BJ (cell line): Measurements from ENCODE around the gene CCL22. TPM values are rescaled to one million over a fixed set of nuclear protein-coding genes. Genes with fewer than 3 reads are reported as not detected.

ENCODE experiments used
- CTCF ChIA-PET: fragments of 350-600 bp; formaldehyde crosslinking; extraction: SDS; loops from one replicate; lab custom pipeline; 2021; ENCODE audit warnings: antibody characterized with exemption, inconsistent platforms; lab: Yijun Ruan, JAX
- POLR2A ChIA-PET: fragments of 300-600 bp; sonication (Branson Sonifier 250); formaldehyde crosslinking; extraction: SDS; loops from one replicate; lab custom pipeline; 2021; ENCODE audit warnings: antibody characterized with exemption; lab: Charles Lee
- DNase-seq: peaks from one replicate; pipeline ENCODE4 v3.0.0-alpha.2; 2011; ENCODE audit warnings: low read depth
- H3K27me3 ChIP-seq: 2 replicates; pipeline ENCODE4 v1.6.0; 2011; ENCODE audit warnings: low read length; ENCODE audit not compliant: control insufficient read depth, insufficient read depth
- H3K36me3 ChIP-seq: 2 replicates; pipeline ENCODE4 v1.5.1; 2011; ENCODE audit warnings: low read length; ENCODE audit not compliant: control insufficient read depth, insufficient read depth
- H3K4me3 ChIP-seq: 2 replicates; pipeline ENCODE4 v1.5.1; 2011; ENCODE audit warnings: low read depth, mild to moderate bottlenecking, control low read depth, low read length
- polyA plus RNA-seq: library from polyadenylated mRNA; depleted of rRNA; stranded (reverse); fragments of >200 nt; gene quantifications from 2 replicates; pipeline ENCODE4 v1.2.3, GENCODE V29; 2011
- TF ChIP-seq, protein P1 (sequence below): IDR thresholded peaks from 2 replicates; pipeline ENCODE4 v1.5.1; 2011; ENCODE audit warnings: low read depth, mild to moderate bottlenecking, control low read depth, inconsistent platforms, low read length, moderate library complexity; ENCODE audit not compliant: insufficient read depth

Gene CCL22
- polyA plus RNA-seq, 1 experiment: not detected

GRCh38 chr16:57355898-57356414 is 2.6 kb upstream of the CCL22 start:
- CTCF ChIA-PET: no interaction called here

GRCh38 chr16:57356547-57356946 is 2.0 kb upstream of the CCL22 start:
- POLR2A ChIA-PET: no interaction called here
- H3K27me3 ChIP-seq: peaks cover 21% of the 10 kb centered on the region
- CTCF ChIA-PET: no interaction called here

More at GRCh38 chr16:57355898-57356414, 2.6 kb upstream of the CCL22 start:
- Histone ChIP-seq H3K36me3 (no peaks in the 10 kb centered on the region), H3K4me3 (no peak overlapping the region), H3K27me3 (peaks cover 18% of the 10 kb centered on the region)
- POLR2A ChIA-PET: no interaction called here
- no peak for DNase-seq
- TF ChIP-seq, protein P1, sequence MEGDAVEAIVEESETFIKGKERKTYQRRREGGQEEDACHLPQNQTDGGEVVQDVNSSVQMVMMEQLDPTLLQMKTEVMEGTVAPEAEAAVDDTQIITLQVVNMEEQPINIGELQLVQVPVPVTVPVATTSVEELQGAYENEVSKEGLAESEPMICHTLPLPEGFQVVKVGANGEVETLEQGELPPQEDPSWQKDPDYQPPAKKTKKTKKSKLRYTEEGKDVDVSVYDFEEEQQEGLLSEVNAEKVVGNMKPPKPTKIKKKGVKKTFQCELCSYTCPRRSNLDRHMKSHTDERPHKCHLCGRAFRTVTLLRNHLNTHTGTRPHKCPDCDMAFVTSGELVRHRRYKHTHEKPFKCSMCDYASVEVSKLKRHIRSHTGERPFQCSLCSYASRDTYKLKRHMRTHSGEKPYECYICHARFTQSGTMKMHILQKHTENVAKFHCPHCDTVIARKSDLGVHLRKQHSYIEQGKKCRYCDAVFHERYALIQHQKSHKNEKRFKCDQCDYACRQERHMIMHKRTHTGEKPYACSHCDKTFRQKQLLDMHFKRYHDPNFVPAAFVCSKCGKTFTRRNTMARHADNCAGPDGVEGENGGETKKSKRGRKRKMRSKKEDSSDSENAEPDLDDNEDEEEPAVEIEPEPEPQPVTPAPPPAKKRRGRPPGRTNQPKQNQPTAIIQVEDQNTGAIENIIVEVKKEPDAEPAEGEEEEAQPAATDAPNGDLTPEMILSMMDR: no peak

DNA sequence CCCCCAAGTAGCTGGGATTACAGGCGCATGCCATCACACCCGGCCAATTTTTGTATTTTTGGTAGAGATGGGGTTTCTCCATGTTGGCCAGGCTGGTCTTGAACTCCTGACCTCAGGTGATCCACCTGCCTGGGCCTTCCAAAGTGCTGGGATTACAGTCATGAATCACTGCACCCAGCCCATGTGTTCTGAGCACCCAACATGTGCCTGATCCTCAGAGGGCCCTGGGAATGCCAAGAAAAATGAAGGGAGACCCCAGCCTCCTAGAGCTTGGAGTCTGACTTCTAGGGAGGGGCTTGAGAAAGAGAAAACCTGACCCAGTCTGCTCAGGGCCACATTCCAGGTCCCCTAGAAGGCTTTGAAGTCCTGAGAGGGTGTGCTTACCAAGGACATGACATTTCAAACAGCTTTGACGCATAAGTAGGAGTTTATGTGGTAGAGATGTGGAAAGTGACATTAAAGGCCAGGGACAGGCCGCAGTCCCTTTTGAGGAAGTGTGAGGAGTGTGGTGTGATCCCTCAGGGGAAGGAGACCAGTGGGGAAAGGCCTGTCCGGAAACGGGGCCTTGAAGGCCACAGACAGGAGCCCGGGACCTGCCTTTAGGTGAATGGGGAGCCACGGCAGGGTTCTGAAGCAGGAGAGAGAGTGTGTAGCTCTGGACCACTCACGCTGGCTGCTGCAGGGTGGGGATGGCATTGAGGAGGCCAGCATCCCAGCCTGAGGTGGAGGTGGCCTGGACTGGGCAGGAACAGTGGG is 1.1 kb upstream of the CCL22 start:
- Histone ChIP-seq H3K36me3 (no peaks in the 10 kb centered on the region), H3K27me3 (peaks cover 18% of the 10 kb centered on the region), H3K4me3 (no peak overlapping the region)
- TF ChIP-seq, protein P1: no peak
- ChIA-PET CTCF (no interaction called here), POLR2A (no interaction called here)
- no peak for DNase-seq

More at GRCh38 chr16:57356547-57356946, 2.0 kb upstream of the CCL22 start:
- no peaks in the 10 kb centered on the region for H3K36me3 ChIP-seq
- no peak overlapping the region for H3K4me3 ChIP-seq
- no peak for DNase-seq
- TF ChIP-seq, protein P1: no peak

DNA sequence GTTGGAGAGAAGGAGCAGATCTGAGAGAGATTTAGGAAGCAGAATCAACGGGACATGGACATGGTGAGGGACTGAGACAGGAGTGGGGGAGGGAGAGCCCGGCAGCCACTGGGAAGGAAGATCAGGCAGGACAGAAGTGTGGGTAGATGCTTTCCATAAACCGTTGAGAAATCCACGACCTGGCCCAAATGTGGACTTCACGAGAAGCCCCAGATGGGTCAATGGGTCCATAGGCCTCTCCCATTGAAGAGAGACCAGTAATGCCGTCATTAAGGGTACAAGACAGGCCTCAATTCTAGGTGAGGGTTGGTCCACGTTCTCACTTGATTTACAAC is 530 bp upstream of the CCL22 start:
- Histone ChIP-seq H3K4me3 (no peak overlapping the region), H3K36me3 (no peaks in the 10 kb centered on the region), H3K27me3 (peaks cover 15% of the 10 kb centered on the region)
- POLR2A ChIA-PET: no interaction called here
- DNase-seq: no peak
- CTCF ChIA-PET: no interaction called here
- TF ChIP-seq, protein P1: no peak

- DNase-seq: no peak
- POLR2A ChIA-PET: no interaction called here
- peaks cover 17% of the 10 kb centered on the region for H3K27me3 ChIP-seq
- CTCF ChIA-PET: interaction anchor here (1.1 kb wide), 1 partner anchor 12 kb away, joined by 3 read pairs; the partner anchor contains the start of gene CX3CL1
- TF ChIP-seq, protein P1: no peak
- H3K4me3 ChIP-seq: no peak overlapping the region
- no peaks in the 10 kb centered on the region for H3K36me3 ChIP-seq
These were observed 1.8 kb downstream of the CCL22 start for GRCh38 chr16:57360321-57360935.
